ENCODE data around the gene PALS1.
"Not testable (repeated sequence)": the region's sequence is repeated elsewhere in the genome, so short reads cannot be mapped to it uniquely, and the experiment has no call there.

DNA sequence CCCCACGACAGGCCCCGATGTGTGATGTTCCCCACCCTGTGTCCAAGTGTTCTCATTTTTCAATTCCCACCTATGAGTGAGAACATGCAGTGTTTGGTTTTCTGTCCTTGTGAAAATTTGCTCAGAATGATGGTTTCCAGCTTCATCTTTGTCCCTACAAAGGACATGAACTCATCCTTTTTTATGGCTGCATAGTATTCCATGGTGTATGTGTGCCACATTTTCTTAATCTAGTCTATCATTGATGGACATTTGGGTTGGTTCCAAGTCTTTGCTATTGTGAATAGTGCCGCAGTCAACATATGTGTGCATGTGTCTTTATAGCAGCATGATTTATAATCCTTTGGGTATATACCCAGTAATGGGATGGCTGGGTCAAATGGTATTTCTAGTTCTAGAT is 32.0 kb downstream of the PALS1 start:
- TF ChIP-seq, protein P1, sequence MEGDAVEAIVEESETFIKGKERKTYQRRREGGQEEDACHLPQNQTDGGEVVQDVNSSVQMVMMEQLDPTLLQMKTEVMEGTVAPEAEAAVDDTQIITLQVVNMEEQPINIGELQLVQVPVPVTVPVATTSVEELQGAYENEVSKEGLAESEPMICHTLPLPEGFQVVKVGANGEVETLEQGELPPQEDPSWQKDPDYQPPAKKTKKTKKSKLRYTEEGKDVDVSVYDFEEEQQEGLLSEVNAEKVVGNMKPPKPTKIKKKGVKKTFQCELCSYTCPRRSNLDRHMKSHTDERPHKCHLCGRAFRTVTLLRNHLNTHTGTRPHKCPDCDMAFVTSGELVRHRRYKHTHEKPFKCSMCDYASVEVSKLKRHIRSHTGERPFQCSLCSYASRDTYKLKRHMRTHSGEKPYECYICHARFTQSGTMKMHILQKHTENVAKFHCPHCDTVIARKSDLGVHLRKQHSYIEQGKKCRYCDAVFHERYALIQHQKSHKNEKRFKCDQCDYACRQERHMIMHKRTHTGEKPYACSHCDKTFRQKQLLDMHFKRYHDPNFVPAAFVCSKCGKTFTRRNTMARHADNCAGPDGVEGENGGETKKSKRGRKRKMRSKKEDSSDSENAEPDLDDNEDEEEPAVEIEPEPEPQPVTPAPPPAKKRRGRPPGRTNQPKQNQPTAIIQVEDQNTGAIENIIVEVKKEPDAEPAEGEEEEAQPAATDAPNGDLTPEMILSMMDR (IDR thresholded peaks at IDR 0.05; ENCODE audit: low read length): not testable (repeated sequence)
- TF ChIP-seq EZH2 (optimal IDR thresholded peaks at IDR 0.05; ENCODE audit: low read depth, low read length): not testable (repeated sequence)
